ENCODE data around the gene BMP6.

The BMP6 gene

GRCh38 chr6:7725849-7726415 is at the start of gene BMP6:
Gene BMP6 (plus strand): TSS chr6:7726099. CDS start chr6:7726956, 857 bp downstream.
- H3K27me3 Mint-ChIP-seq, result peaks cover 50% of the 10 kb centered on the region
- H3K4me1 Mint-ChIP-seq, result peaks cover 39% of the 10 kb centered on the region
- no peaks in the 10 kb centered on the region for H3K9me3 Mint-ChIP-seq
- peak; percentile 85 for ATAC-seq
- H3K27ac Mint-ChIP-seq, result peak within 1 kb of the TSS; percentile 37
- H3K36me3 Mint-ChIP-seq, result no peaks in the 10 kb centered on the region
- H3K4me3 Mint-ChIP-seq, result peak within 1 kb of the TSS; percentile 81

GRCh38 chr6:7677229-7677628 is 48.7 kb upstream of the BMP6 start:
- Mint-ChIP-seq H3K36me3 (no peaks in the 10 kb centered on the region), H3K4me3 (no peak overlapping the region), H3K4me1 (no peaks in the 10 kb centered on the region), H3K27ac (no peak overlapping the region), H3K27me3 (peaks cover 71% of the 10 kb centered on the region), H3K9me3 (no peaks in the 10 kb centered on the region)
- no peak for ATAC-seq

- Mint-ChIP-seq H3K36me3 (no peaks in the 10 kb centered on the region), H3K9me3 (no peaks in the 10 kb centered on the region), H3K4me3 (no peak overlapping the region), H3K4me1 (no peaks in the 10 kb centered on the region), H3K27me3 (peaks cover 61% of the 10 kb centered on the region), H3K27ac (no peak overlapping the region)
- ATAC-seq, result no peak
Measured at GRCh38 chr6:7680393-7681075, 45.4 kb upstream of the BMP6 start.

- H3K4me3 Mint-ChIP-seq, result no peak overlapping the region
- H3K36me3 Mint-ChIP-seq, result no peaks in the 10 kb centered on the region
- no peaks in the 10 kb centered on the region for H3K9me3 Mint-ChIP-seq
- no peak for ATAC-seq
- H3K4me1 Mint-ChIP-seq, result no peaks in the 10 kb centered on the region
- no peak overlapping the region for H3K27ac Mint-ChIP-seq
- H3K27me3 Mint-ChIP-seq, result peaks cover 61% of the 10 kb centered on the region
Measured at GRCh38 chr6:7681449-7681848, 44.5 kb upstream of the BMP6 start.

- no peaks in the 10 kb centered on the region for H3K4me1 Mint-ChIP-seq
- no peaks in the 10 kb centered on the region for H3K36me3 Mint-ChIP-seq
- no peak overlapping the region for H3K4me3 Mint-ChIP-seq
- no peak overlapping the region for H3K27ac Mint-ChIP-seq
- ATAC-seq, result no peak
- H3K27me3 Mint-ChIP-seq, result peaks cover 47% of the 10 kb centered on the region
- H3K9me3 Mint-ChIP-seq, result no peaks in the 10 kb centered on the region
Measured at GRCh38 chr6:7684076-7684475, 41.8 kb upstream of the BMP6 start.

- H3K27me3 Mint-ChIP-seq, result peaks cover 48% of the 10 kb centered on the region
- no peaks in the 10 kb centered on the region for H3K36me3 Mint-ChIP-seq
- no peak for ATAC-seq
- no peak overlapping the region for H3K27ac Mint-ChIP-seq
- H3K4me3 Mint-ChIP-seq, result no peak overlapping the region
- H3K9me3 Mint-ChIP-seq, result no peaks in the 10 kb centered on the region
- H3K4me1 Mint-ChIP-seq, result no peaks in the 10 kb centered on the region
Measured at GRCh38 chr6:7684843-7685242, 41.1 kb upstream of the BMP6 start.

- H3K9me3 Mint-ChIP-seq, result no peaks in the 10 kb centered on the region
- no peak for ATAC-seq
- no peaks in the 10 kb centered on the region for H3K36me3 Mint-ChIP-seq
- H3K4me1 Mint-ChIP-seq, result no peaks in the 10 kb centered on the region
- H3K27me3 Mint-ChIP-seq, result peaks cover 48% of the 10 kb centered on the region
- H3K4me3 Mint-ChIP-seq, result no peak overlapping the region
- no peak overlapping the region for H3K27ac Mint-ChIP-seq
Measured at GRCh38 chr6:7685276-7685675, 40.6 kb upstream of the BMP6 start.

GRCh38 chr6:7687145-7688111 is 38.5 kb upstream of the BMP6 start:
- ATAC-seq, result no peak
- peaks cover 58% of the 10 kb centered on the region for H3K27me3 Mint-ChIP-seq
- H3K27ac Mint-ChIP-seq, result no peak overlapping the region

GRCh38 chr6:7691021-7691420 is 34.9 kb upstream of the BMP6 start:
- H3K9me3 Mint-ChIP-seq, result no peaks in the 10 kb centered on the region
- peaks cover 56% of the 10 kb centered on the region for H3K27me3 Mint-ChIP-seq
- no peak overlapping the region for H3K4me3 Mint-ChIP-seq
- H3K36me3 Mint-ChIP-seq, result no peaks in the 10 kb centered on the region
- no peak for ATAC-seq
- H3K4me1 Mint-ChIP-seq, result no peaks in the 10 kb centered on the region
- no peak overlapping the region for H3K27ac Mint-ChIP-seq

More at GRCh38 chr6:7687145-7688111, 38.5 kb upstream of the BMP6 start:
- Mint-ChIP-seq H3K4me3 (no peak overlapping the region), H3K4me1 (no peaks in the 10 kb centered on the region), H3K9me3 (no peaks in the 10 kb centered on the region), H3K36me3 (no peaks in the 10 kb centered on the region)

- Mint-ChIP-seq H3K27me3 (peaks cover 64% of the 10 kb centered on the region), H3K27ac (no peak overlapping the region), H3K4me3 (no peak overlapping the region), H3K36me3 (no peaks in the 10 kb centered on the region), H3K9me3 (no peaks in the 10 kb centered on the region), H3K4me1 (no peaks in the 10 kb centered on the region)
- ATAC-seq, result no peak
Measured at GRCh38 chr6:7691675-7692452, 34.0 kb upstream of the BMP6 start.

GRCh38 chr6:7692453-7692784 is 33.5 kb upstream of the BMP6 start:
- H3K4me3 Mint-ChIP-seq, result no peak overlapping the region
- H3K27ac Mint-ChIP-seq, result no peak overlapping the region

GRCh38 chr6:7693827-7694226 is 32.1 kb upstream of the BMP6 start:
- Mint-ChIP-seq H3K4me1 (peaks cover 11% of the 10 kb centered on the region), H3K27me3 (peaks cover 65% of the 10 kb centered on the region), H3K9me3 (no peaks in the 10 kb centered on the region), H3K36me3 (no peaks in the 10 kb centered on the region), H3K27ac (no peak overlapping the region), H3K4me3 (no peak overlapping the region)
- no peak for ATAC-seq

More at GRCh38 chr6:7692453-7692784, 33.5 kb upstream of the BMP6 start:
- H3K36me3 Mint-ChIP-seq, result no peaks in the 10 kb centered on the region
- no peak for ATAC-seq
- H3K9me3 Mint-ChIP-seq, result no peaks in the 10 kb centered on the region
- H3K4me1 Mint-ChIP-seq, result peaks cover under 1% of the 10 kb centered on the region
- peaks cover 68% of the 10 kb centered on the region for H3K27me3 Mint-ChIP-seq

- Mint-ChIP-seq H3K27me3 (peaks cover 42% of the 10 kb centered on the region), H3K4me1 (peaks cover 11% of the 10 kb centered on the region), H3K27ac (no peak overlapping the region), H3K9me3 (no peaks in the 10 kb centered on the region), H3K36me3 (no peaks in the 10 kb centered on the region), H3K4me3 (no peak overlapping the region)
- no peak for ATAC-seq
Measured at GRCh38 chr6:7696061-7696460, 29.8 kb upstream of the BMP6 start.

- Mint-ChIP-seq H3K4me1 (peaks cover 11% of the 10 kb centered on the region), H3K9me3 (no peaks in the 10 kb centered on the region), H3K36me3 (no peaks in the 10 kb centered on the region), H3K27ac (peak overlapping the region; percentile 58), H3K27me3 (peaks cover 29% of the 10 kb centered on the region), H3K4me3 (no peak overlapping the region)
- ATAC-seq, result no peak
Measured at GRCh38 chr6:7697432-7697819, 28.5 kb upstream of the BMP6 start.
